Measurements from ENCODE around the gene UBE2Q2.
"Not testable (repeated sequence)": the region's sequence is repeated elsewhere in the genome, so short reads cannot be mapped to it uniquely, and the experiment has no call there.

The UBE2Q2 gene

GRCh38 chr15:75842722-75843677 lies at the start of gene UBE2Q2:
Gene UBE2Q2 (plus strand): TSS chr15:75843447. CDS start chr15:75843667, 220 bp downstream.
- peak; percentile 79 for DNase-seq

GRCh38 chr15:75796321-75796720 lies 46.9 kb upstream of the UBE2Q2 start:
- DNase-seq: no peak

GRCh38 chr15:75797146-75797545 lies 46.1 kb upstream of the UBE2Q2 start:
- not testable (repeated sequence) for DNase-seq

DNA sequence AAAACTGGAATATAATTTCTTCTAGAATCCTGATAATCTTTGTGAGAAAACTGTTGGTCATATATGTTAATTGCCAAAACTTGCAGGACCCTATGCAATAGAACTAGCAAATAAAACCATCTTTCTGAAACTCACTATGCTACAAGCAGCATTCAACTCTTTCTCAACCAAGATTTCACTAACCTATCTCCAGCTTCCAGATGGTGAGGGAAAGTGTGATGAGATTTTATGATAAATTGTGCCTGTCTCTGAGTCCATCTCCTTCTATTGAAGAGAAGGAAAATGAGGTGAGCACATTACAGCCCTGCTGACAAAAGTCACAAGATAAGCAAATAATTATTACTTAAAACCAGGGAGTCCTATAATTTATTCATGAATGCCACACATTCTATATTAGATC lies 44.1 kb upstream of the UBE2Q2 start:
- DNase-seq: no peak

DNA sequence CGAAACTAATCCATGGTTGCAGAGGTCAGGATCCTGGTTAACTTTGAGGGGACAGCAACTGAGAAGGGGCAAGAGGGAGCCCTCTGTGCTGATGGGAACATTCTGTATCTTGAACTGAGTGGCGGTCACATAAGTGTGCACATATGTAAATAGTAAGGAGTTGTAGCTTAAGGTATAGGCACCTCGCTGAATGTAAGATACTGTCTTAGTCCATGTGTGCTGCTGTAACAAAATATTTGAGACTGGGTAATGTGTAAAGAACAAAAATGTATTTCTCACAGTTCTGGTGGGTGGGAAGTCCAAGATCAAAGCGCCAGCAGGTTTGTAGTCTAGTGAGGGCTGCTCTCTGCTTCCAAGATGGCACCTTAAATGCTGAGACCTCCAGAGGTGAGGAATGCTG lies 42.8 kb upstream of the UBE2Q2 start:
- not testable (repeated sequence) for DNase-seq

GRCh38 chr15:75801859-75802593 lies 41.2 kb upstream of the UBE2Q2 start:
- DNase-seq: peak; percentile 80

DNA sequence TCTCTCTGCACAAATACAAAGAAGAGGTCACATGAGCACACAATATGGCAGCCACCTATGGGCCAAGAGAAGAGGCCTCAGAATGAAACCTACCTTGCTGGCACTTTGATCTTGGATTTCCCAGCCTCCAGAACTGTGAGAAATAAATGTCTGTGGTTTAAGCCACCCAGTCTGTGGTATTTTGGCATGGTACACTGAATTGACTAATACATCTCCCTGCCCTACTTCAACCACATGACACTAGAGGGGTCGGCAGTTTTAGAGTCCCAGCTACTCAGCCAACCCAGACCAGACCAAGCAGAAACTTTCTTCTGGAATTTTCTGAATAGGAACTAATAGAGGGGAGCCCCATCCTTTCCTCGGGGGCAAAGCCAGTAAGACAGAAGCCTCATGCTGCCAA lies 35.8 kb upstream of the UBE2Q2 start:
- DNase-seq: not testable (repeated sequence)

DNA sequence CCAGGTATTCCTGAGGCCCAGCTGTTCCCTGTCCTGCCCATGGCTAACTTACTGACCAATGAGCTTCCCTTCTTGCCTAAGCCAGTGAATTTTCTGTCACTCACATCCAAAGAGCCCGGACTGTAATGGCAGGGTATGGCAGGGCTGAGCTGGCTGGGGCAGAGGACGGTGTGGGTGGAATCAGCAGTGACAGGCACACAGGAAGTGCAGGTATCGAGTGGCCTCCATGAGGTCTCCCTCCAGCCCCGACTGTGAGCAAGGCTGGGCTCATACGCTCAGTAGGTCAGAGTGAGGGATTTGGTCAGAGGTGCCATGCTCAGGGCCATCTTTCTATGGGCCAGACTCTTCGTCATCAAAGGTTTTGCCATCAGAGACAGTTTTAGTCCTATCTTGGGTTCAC lies 35.2 kb upstream of the UBE2Q2 start:
- not testable (repeated sequence) for DNase-seq

DNA sequence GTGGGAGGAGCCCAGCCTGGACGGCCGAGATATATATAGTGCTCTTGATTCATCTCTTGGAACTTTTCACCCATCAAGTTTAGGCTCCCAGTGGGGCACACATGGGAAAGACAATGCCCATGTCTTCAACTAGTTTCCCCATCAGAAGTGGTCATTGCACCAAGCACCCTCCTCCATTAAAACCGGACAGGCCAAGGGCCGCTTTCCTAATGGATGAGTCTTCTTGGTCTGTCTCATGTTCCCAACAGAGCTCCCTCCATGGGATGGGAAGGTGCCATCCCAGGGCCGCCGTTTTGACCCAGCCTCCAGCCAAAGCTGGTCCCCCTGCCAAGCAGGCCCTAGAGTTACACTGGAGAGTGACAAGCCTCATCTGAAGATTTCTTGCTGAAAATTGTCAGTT lies 34.7 kb upstream of the UBE2Q2 start:
- no peak for DNase-seq

DNA sequence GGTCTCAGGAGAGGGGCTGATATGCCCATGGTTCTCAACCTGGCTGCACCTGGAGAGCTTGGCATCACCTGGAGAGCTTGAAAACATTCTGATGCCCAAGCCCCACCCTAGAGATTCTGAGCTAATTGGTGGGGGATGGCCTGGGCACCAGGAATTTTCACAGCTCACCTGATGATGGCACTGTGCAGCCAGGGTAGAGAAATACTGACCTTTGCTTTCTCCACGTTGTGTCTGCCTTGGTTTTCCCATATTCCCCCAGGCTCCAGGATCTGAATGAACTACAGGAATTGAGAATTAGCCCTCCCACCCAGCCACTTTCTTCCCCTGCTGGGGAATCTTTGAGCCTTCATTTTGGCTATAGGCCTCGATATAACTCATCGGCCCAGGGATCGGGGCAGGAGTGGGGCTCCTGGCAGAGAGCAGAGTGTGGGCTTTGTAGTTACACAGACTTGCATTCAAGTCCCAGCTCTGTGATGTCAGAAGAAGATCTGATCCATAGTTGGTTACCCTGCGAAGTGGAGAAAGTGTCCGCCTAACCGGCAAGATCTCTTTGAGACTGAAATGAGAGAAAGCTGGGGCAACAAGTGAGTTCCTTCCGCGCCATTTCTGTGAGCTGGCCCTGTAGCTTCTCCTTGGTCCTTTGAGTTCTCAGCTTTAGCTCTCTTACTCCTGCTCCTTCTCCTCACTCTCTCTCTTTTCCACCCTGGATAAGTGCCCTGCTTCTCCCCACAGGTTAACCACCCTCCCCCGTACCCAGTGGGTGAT lies 33.1 kb upstream of the UBE2Q2 start:
- DNase-seq: peak; percentile 28

DNA sequence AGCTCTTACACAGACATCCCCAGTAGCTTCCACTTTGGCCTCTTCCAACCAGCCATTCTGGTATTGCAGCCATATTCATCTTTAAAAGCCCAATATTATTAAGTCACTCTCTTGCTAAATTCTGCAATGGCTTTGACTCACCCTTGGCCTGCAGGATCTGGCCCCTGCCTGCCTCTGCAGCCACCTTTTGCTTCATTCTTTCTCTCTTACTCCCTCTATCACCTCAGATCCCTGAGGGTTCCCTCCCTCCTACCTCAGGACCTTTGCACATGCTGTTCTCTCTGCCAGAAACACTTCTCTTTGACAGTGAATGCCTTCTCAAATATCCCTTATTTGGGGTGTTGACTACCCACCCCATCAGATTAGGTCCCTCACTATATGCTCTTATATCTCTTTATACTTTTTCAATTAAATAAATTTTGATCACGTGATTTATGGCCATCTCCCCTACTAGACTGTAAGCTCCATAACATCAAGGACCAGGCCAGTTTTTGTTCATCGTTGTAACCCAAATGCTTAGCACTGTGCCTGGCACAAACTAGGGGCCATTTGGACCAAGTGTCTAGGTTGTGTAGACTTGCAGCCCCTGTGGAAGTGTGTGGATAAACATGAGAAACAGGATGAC lies 32.3 kb upstream of the UBE2Q2 start:
- DNase-seq: no peak

GRCh38 chr15:75811626-75812025 lies 31.6 kb upstream of the UBE2Q2 start:
- DNase-seq: no peak

- no peak for DNase-seq
Measured at GRCh38 chr15:75814794-75815193, 28.5 kb upstream of the UBE2Q2 start.

- no peak for DNase-seq
Measured at GRCh38 chr15:75815811-75816719, 27.2 kb upstream of the UBE2Q2 start.

DNA sequence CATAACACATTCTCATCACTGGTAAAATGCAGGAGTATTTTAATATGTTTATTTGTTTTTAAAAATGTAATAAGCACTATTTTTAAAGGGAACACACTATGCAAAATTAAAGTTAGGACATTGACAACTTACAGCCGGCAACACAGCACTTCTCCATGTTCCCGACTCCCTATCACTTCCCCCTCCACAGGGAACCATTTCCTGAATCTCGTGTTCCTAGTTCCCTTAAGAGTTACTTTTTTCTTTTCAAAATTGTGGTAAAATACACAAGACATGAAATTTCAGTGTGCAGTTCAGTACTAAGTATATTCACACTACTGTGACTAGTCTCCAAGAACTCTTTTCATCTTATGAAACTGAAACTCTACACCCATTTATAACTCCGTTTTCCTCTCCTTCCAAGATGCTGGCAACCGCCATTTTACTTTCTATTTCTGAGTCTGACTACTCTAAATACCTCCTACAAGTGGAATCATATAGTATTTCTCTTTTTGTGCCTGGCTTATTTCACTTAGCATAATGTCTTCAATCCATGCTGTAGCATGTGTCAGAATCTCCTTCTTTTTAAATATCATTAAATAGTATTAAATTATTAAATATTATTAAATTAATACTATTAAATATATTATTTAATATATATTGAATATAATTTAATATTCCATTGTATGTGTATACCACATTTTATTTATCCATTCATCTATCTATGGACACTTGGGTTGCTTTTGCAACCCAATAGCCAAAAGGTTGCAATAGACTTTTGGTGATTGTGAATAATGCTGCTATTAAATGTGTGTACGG lies 25.9 kb upstream of the UBE2Q2 start:
- DNase-seq: peak; percentile 14

GRCh38 chr15:75820206-75820605 lies 23.0 kb upstream of the UBE2Q2 start:
- DNase-seq: no peak

GRCh38 chr15:75821786-75822345 lies 21.4 kb upstream of the UBE2Q2 start:
- no peak for DNase-seq

GRCh38 chr15:75822685-75823278 lies 20.5 kb upstream of the UBE2Q2 start:
- no peak for DNase-seq

- no peak for DNase-seq
Measured at GRCh38 chr15:75823860-75824613, 19.2 kb upstream of the UBE2Q2 start.

All from CD4-positive, alpha-beta T cell treated with Interleukin-17A for 1 hour (primary cell).